Measurements from ENCODE around the gene ELOVL5.
"Not testable (repeated sequence)": the region's sequence is repeated elsewhere in the genome, so short reads cannot be mapped to it uniquely, and the experiment has no call there.

The ELOVL5 gene

GRCh38 chr6:53358440-53359094, 9.8 kb upstream of the ELOVL5 start:
- no peak for DNase-seq

GRCh38 chr6:53357576-53358360, 9.0 kb upstream of the ELOVL5 start:
- no peak for DNase-seq

- no peak for DNase-seq
Measured at GRCh38 chr6:53353624-53354023, 4.9 kb upstream of the ELOVL5 start.

- no peak for DNase-seq
Measured at GRCh38 chr6:53352360-53352759, 3.6 kb upstream of the ELOVL5 start.

GRCh38 chr6:53349209-53349693, 501 bp upstream of the ELOVL5 start:
- no peak for DNase-seq

GRCh38 chr6:53347921-53348370, 804 bp downstream of the ELOVL5 start:
- no peak for DNase-seq

GRCh38 chr6:53347250-53347920, 1.4 kb downstream of the ELOVL5 start:
- no peak for DNase-seq

GRCh38 chr6:53346049-53346448, 2.7 kb downstream of the ELOVL5 start:
- not testable (repeated sequence) for DNase-seq

- DNase-seq = no peak
Measured at GRCh38 chr6:53344969-53345368, 3.8 kb downstream of the ELOVL5 start.

- DNase-seq = no peak
Measured at GRCh38 chr6:53343092-53343491, 5.7 kb downstream of the ELOVL5 start.

GRCh38 chr6:53342217-53342616, 6.5 kb downstream of the ELOVL5 start:
- no peak for DNase-seq

- no peak for DNase-seq
Measured at GRCh38 chr6:53340536-53340935, 8.2 kb downstream of the ELOVL5 start.

- no peak for DNase-seq
Measured at GRCh38 chr6:53339424-53339823, 9.3 kb downstream of the ELOVL5 start.

- DNase-seq = no peak
Measured at GRCh38 chr6:53338304-53338703, 10.4 kb downstream of the ELOVL5 start.

- DNase-seq = no peak
Measured at GRCh38 chr6:53336070-53336469, 12.7 kb downstream of the ELOVL5 start.

GRCh38 chr6:53335224-53335994, 13.3 kb downstream of the ELOVL5 start:
- DNase-seq = no peak

- no peak for DNase-seq
Measured at GRCh38 chr6:53333439-53334408, 15.0 kb downstream of the ELOVL5 start.

GRCh38 chr6:53331678-53332077, 17.1 kb downstream of the ELOVL5 start:
- DNase-seq = no peak

GRCh38 chr6:53330137-53330536, 18.6 kb downstream of the ELOVL5 start:
- no peak for DNase-seq

- no peak for DNase-seq
Measured at GRCh38 chr6:53328375-53328774, 20.4 kb downstream of the ELOVL5 start.

- no peak for DNase-seq
Measured at GRCh38 chr6:53327017-53327395, 21.7 kb downstream of the ELOVL5 start.

Measured in NCI-H446 treated with DMSO at 0.1 percent for 48 hours (cell line).